GM06990 (cell line): ENCODE data around the gene CCIN.

Experiments used
- DNase-seq: peaks from one replicate; pipeline ENCODE4 v3.0.0-alpha.2; 2011; ENCODE audit not compliant: insufficient read length; ENCODE audit errors: extremely low read depth
- H3K27me3 ChIP-seq: replicated peaks from 2 replicates; pipeline ENCODE4 v1.6.0; 2011; ENCODE audit warnings: low read length; ENCODE audit not compliant: control insufficient read depth, insufficient read depth
- H3K36me3 ChIP-seq: 2 replicates; pipeline ENCODE4 v1.5.1; 2011; ENCODE audit warnings: low read length; ENCODE audit not compliant: control insufficient read depth, insufficient read depth
- H3K4me3 ChIP-seq: replicated peaks from 2 replicates; pipeline ENCODE4 v1.5.1; 2011; ENCODE audit warnings: low read depth, mild to moderate bottlenecking, control low read depth, low read length
- TF ChIP-seq, protein P1 (sequence below): IDR thresholded peaks from 2 replicates; pipeline ENCODE4 v1.5.1; 2011; ENCODE audit warnings: low read length, control low read depth, mild to moderate bottlenecking, inconsistent platforms; ENCODE audit not compliant: insufficient read depth, poor library complexity, severe bottlenecking

CCIN gene

DNA sequence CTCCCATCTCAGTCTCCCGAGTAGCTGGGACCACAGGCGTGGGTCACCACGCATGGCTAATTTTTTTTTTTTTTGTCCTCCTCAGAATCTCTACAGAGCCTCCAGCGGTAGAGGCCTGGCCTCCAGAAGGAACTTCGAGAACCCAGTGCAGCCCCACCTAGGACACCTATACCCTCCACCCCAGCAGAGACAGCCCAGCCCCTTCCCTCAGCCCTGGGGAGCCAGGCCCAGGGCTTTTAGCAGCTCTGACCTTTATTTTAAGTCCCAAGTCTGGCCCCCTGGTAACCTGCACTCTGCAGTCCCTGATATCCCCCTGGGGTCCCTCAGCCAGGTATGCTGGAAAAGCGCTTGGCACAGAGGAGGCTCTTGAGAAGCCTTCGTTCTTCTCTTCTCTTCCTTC lies 27.4 kb upstream of the CCIN start:
- Histone ChIP-seq H3K4me3 (no peak overlapping the region), H3K36me3 (no peaks in the 10 kb centered on the region), H3K27me3 (no peaks in the 10 kb centered on the region; the same call in 1 of the 2 replicates)
- no peak for DNase-seq
- TF ChIP-seq, protein P1, sequence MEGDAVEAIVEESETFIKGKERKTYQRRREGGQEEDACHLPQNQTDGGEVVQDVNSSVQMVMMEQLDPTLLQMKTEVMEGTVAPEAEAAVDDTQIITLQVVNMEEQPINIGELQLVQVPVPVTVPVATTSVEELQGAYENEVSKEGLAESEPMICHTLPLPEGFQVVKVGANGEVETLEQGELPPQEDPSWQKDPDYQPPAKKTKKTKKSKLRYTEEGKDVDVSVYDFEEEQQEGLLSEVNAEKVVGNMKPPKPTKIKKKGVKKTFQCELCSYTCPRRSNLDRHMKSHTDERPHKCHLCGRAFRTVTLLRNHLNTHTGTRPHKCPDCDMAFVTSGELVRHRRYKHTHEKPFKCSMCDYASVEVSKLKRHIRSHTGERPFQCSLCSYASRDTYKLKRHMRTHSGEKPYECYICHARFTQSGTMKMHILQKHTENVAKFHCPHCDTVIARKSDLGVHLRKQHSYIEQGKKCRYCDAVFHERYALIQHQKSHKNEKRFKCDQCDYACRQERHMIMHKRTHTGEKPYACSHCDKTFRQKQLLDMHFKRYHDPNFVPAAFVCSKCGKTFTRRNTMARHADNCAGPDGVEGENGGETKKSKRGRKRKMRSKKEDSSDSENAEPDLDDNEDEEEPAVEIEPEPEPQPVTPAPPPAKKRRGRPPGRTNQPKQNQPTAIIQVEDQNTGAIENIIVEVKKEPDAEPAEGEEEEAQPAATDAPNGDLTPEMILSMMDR, result no peak

DNA sequence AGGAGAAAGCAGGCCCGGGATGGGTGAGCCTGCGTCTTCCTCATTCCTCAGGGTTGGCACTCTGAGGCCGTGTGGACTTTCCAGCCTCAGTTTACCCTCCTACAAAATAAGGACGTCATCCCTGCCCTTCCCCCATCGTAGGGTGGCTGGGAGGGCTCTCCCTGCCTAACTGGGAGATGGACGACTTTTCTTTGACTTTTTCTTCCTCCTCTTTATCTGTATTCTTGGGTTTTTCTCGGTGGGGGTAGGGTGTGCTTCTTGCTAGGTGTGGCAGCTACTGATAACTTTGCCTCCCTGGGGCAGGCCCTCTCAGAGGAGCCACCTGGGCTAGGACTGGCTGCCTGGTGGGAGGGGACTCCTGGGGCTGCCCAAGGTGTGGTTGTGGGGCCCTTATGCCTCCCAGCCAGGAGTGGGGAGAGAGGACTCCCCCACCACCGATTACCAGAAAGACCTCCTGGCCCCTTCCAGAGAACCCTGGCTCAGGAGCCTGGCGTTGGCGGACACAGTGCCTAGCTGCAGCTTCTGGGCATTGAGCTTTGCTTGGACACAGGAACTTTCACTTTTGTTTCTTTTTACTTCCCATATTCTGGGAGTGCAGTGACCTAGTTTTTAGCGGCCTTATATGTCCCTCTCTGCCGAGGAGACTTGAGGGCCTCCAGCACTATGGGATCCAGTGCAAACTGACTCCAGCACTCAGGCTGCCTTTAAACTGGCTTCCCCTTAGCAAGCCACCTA lies 26.5 kb upstream of the CCIN start:
- no peaks in the 10 kb centered on the region for H3K27me3 ChIP-seq
- TF ChIP-seq, protein P1, result no peak
- no peak for DNase-seq
- no peaks in the 10 kb centered on the region for H3K36me3 ChIP-seq
- H3K4me3 ChIP-seq, result no peak overlapping the region

DNA sequence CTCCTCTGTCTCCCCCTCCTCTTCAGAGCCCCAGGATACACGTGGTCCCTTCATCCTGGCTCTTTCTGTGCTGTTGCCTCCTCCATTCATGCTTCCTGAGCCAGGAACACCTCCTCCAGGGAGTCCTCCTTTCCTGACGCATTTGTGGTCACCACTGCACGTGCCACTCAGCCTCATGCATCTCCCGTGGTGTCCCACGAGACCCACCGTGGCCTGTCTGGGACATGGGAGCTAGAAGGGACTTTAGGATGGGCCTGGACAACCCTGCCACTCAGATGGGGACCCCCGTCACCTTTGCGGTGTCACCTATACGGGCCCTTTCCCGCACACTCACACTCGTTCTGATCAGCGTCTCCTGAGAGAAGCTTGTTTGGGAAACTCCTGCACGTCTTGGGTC lies 25.9 kb upstream of the CCIN start:
- Histone ChIP-seq H3K4me3 (no peak overlapping the region), H3K27me3 (no peaks in the 10 kb centered on the region), H3K36me3 (no peaks in the 10 kb centered on the region)
- no peak for DNase-seq
- TF ChIP-seq, protein P1, result no peak

DNA sequence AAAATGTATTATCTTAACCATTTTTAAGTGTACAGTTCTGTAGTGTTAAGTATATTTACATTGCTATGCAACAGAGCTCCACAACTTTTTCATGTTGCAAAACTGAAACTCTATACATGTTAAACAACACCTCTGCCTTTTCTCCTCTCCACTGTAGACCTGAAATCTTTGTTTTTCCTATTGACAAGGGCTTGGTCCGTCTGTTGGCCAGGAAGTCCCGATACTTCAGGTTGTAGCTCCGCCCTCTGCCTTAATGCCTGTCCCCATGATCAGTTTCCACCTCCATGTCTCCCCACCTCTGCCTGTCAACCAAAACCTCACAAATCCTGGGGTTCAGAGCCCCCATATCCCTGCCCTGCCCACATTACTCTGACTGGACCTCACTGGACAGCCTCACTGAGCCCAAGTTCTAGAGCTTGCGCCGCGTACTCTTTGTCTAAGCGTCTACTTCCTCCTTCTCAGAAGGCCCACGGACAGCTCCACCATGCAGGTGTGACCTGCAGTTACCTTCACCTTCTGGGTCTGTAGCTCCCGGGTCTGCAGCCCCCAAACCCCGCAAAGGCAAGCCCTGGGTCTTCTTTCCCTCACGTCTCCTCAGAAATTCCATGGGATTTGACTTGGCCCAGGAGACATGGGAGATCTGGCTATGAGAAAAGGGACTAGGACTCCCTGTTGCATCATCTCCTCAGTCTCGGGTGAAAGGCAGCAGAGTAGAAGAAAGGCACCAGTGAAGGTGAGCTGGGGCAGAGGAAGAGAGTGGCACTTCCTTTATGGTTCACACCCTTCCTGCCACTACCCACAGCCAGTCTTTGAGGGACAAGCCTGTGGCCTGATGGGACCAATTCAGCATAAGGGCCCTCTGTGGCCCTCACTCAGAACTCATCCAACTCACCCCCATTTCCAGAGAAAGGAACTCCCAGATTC lies 24.6 kb upstream of the CCIN start:
- Histone ChIP-seq H3K36me3 (no peaks in the 10 kb centered on the region), H3K27me3 (no peaks in the 10 kb centered on the region), H3K4me3 (no peak overlapping the region)
- no peak for DNase-seq
- TF ChIP-seq, protein P1, result no peak

DNA sequence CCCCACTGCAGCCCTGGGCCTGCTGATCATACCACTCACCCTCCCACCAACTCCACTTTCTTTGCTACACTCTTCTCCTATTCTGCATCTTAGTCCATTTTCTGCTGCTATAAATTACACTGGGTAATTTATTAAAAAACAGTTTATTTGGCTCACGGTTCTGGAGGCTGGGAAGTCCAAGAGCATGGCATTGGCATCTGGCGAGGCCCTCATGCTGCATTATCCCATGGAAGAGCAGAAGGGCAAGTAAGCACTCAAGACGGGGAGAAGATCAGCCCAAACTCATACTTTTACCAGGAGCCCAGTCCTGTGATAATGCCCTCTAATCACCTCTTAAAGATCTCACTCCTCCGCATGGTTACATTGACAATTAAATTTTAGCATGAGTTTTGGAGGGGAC lies 23.2 kb upstream of the CCIN start:
- H3K27me3 ChIP-seq, result no peaks in the 10 kb centered on the region
- TF ChIP-seq, protein P1, result no peak
- H3K4me3 ChIP-seq, result no peak overlapping the region
- no peaks in the 10 kb centered on the region for H3K36me3 ChIP-seq
- no peak for DNase-seq
